HepG2 (cell line): Measurements from ENCODE around the gene TENT4B. TPM values are rescaled to one million over a fixed set of nuclear protein-coding genes. Genes with fewer than 3 reads are reported as not detected.

Experiments
- AKNA ChIP-seq: sonication (generic); formaldehyde crosslinking; IDR thresholded peaks from 2 replicates; pipeline ENCODE4 v1.4.0; 2020; ENCODE audit warnings: missing genetic modification reagents, borderline replicate concordance
- CENPX ChIP-seq: sonication (generic); formaldehyde crosslinking; IDR thresholded peaks from 2 replicates; pipeline ENCODE4 v1.9.0; 2021; ENCODE audit warnings: mild to moderate bottlenecking, missing genetic modification reagents, moderate library complexity
- CHD2 ChIP-seq: IDR thresholded peaks from 2 replicates; pipeline ENCODE4 v1.6.1; 2011; ENCODE audit warnings: low read depth, low read length, improper control_type of control experiment
- DMAP1 ChIP-seq: IDR thresholded peaks from 2 replicates; pipeline ENCODE4 v1.6.1; 2016
- FOXO4 ChIP-seq: sonication (generic); formaldehyde crosslinking; conservative IDR thresholded peaks from 2 replicates; pipeline ENCODE4 v1.8.1; 2023; ENCODE audit warnings: missing genetic modification reagents
- HDAC2 ChIP-seq: sonication (generic); formaldehyde crosslinking; IDR thresholded peaks from 2 replicates; pipeline ENCODE4 v1.4.0; 2020; ENCODE audit warnings: missing genetic modification reagents
- HNRNPL ChIP-seq: fragments of 200-400 bp; formaldehyde crosslinking; IDR thresholded peaks from 2 replicates; pipeline ENCODE4 v1.6.1; 2017; ENCODE audit warnings: mild to moderate bottlenecking, low read depth, low read length
- KDM4B ChIP-seq: sonication (generic); formaldehyde crosslinking; IDR thresholded peaks from 2 replicates; pipeline ENCODE4 v1.4.0; 2020; ENCODE audit warnings: missing genetic modification reagents
- MIER2 ChIP-seq: IDR thresholded peaks from 2 replicates; pipeline ENCODE4 v1.6.1; 2016; ENCODE audit warnings: missing biosample characterization, missing genetic modification reagents
- MLX ChIP-seq: IDR thresholded peaks from 2 replicates; pipeline ENCODE4 v1.6.1; 2016
- RFX1 ChIP-seq: fragments of 450-650 bp; IDR thresholded peaks from 2 replicates; pipeline ENCODE4 v1.6.1; 2017
- SP2 ChIP-seq: sonication (generic); formaldehyde crosslinking; IDR thresholded peaks from 2 replicates; pipeline ENCODE4 v1.5.1; 2020; ENCODE audit warnings: mild to moderate bottlenecking, missing genetic modification reagents
- TBL1XR1 ChIP-seq: fragments of 150-350 bp; IDR thresholded peaks from 2 replicates; pipeline ENCODE4 v1.6.1; 2014; ENCODE audit warnings: borderline replicate concordance, low read length; ENCODE audit not compliant: partially characterized antibody
- TGIF2 ChIP-seq: IDR thresholded peaks from 2 replicates; pipeline ENCODE4 v1.6.1; 2016; ENCODE audit warnings: control low read depth, missing compliant biosample characterization
- THAP11 ChIP-seq: IDR thresholded peaks from 2 replicates; pipeline ENCODE4 v1.6.1; 2016; ENCODE audit warnings: missing biosample characterization, missing genetic modification reagents
- ZBTB21 ChIP-seq: sonication (generic); formaldehyde crosslinking; IDR thresholded peaks from 2 replicates; pipeline ENCODE4 v1.4.0; 2020; ENCODE audit warnings: missing genetic modification reagents
- ZBTB7A ChIP-seq: sonication (generic); formaldehyde crosslinking; IDR thresholded peaks from 2 replicates; pipeline ENCODE4 v1.8.0; 2022; ENCODE audit warnings: mild to moderate bottlenecking, missing genetic modification reagents
- ZKSCAN5 ChIP-seq: sonication (generic); formaldehyde crosslinking; IDR thresholded peaks from 2 replicates; pipeline ENCODE4 v1.5.1; 2020; ENCODE audit warnings: mild to moderate bottlenecking, missing genetic modification reagents
- ZNF740 ChIP-seq: sonication (generic); formaldehyde crosslinking; IDR thresholded peaks from 2 replicates; pipeline ENCODE4 v1.4.0; 2020; ENCODE audit warnings: missing genetic modification reagents
- ZNF780A ChIP-seq: sonication (generic); formaldehyde crosslinking; IDR thresholded peaks from 2 replicates; pipeline ENCODE4 v1.8.0; 2022; ENCODE audit warnings: mild to moderate bottlenecking, missing genetic modification reagents, moderate library complexity
- ZNF782 ChIP-seq: sonication (generic); formaldehyde crosslinking; IDR thresholded peaks from 2 replicates; pipeline ENCODE4 v1.4.0; 2020; ENCODE audit warnings: missing genetic modification reagents, mild to moderate bottlenecking, borderline replicate concordance
- ZNF879 ChIP-seq: sonication (generic); formaldehyde crosslinking; IDR thresholded peaks from 2 replicates; pipeline ENCODE4 v1.8.1; 2023; ENCODE audit warnings: missing genetic modification reagents
- ZNF883 ChIP-seq: sonication (generic); formaldehyde crosslinking; IDR thresholded peaks from 2 replicates; pipeline ENCODE4 v1.5.1; 2020; ENCODE audit warnings: mild to moderate bottlenecking, missing genetic modification reagents; ENCODE audit errors: not compliant biosample characterization
- ZSCAN20 ChIP-seq: sonication (generic); formaldehyde crosslinking; IDR thresholded peaks from 2 replicates; pipeline ENCODE4 v1.4.0; 2020; ENCODE audit warnings: missing genetic modification reagents, mild to moderate bottlenecking, borderline replicate concordance
- ZZZ3 ChIP-seq: sonication (generic); formaldehyde crosslinking; IDR thresholded peaks from 2 replicates; pipeline ENCODE4 v1.4.0; 2020; ENCODE audit warnings: missing genetic modification reagents, mild to moderate bottlenecking, borderline replicate concordance
- polyA plus RNA-seq, 8 experiments: library from polyadenylated mRNA; depleted of rRNA in 3 of 8; stranded (reverse) in 7 of 8; unstranded in 1 of 8; fragments of >200 nt; fragmentation: Illumina TruSeq in 4 of 8; extraction: Trizol in 4 of 8; gene quantifications; 2 replicates each; pipeline versions ENCODE4 v1.2.1 to v1.2.3, GENCODE V29; 2011 to 2016; ENCODE audit warnings: low read depth in 4 of 8, missing spikeins in 1 of 8, mixed read lengths in 1 of 8; ENCODE audit not compliant: insufficient read depth in 1 of 8
- total RNA-seq, 5 experiments: library from RNA; depleted of rRNA; stranded (reverse); fragments of >200 nt; fragmentation: Illumina TruSeq; extraction: Trizol; gene quantifications; 2 replicates each; pipeline ENCODE4 v1.2.3, GENCODE V29; 2016; ENCODE audit warnings: low read depth in 1 of 5

Gene TENT4B
- total and polyA plus RNA-seq, 2 of the 13 experiments (the other 11 are each of a cell fraction or from before 2014, with no cell fraction given), result 15.0 to 32.8 TPM

GRCh38 chr16:50152351-50152806 lies 727 bp upstream of the TENT4B start (continued):
- TF ChIP-seq ZKSCAN5 (no peak), THAP11 (CRISPR knock-in tag) (no peak), MLX (CRISPR knock-in tag) (no peak), KDM4B (CRISPR knock-in tag) (no peak), HNRNPL (no peak), ZNF883 (no peak), ZNF782 (CRISPR knock-in tag) (no peak), RFX1 (no peak), ZZZ3 (CRISPR knock-in tag) (no peak), DMAP1 (no peak), HDAC2 (no peak), TGIF2 (CRISPR knock-in tag) (no peak), CHD2 (0 out of 2 replicates have a peak, but pooled peaks have one; percentile 41), AKNA (CRISPR knock-in tag) (0 out of 2 replicates have a peak, but pooled peaks have one; percentile 25), CENPX (CRISPR knock-in tag) (no peak), ZNF879 (CRISPR knock-in tag) (0 out of 2 replicates have a peak, but pooled peaks have one; percentile 28), ZBTB21 (CRISPR knock-in tag) (no peak), MIER2 (0 out of 2 replicates have a peak, but pooled peaks have one; percentile 6), FOXO4 (CRISPR knock-in tag) (0 out of 2 replicates have a peak, but pooled peaks have one; percentile 83), ZBTB7A (CRISPR knock-in tag) (no peak), TBL1XR1 (no peak), ZNF740 (CRISPR knock-in tag) (no peak), SP2 (CRISPR knock-in tag) (no peak), ZSCAN20 (CRISPR knock-in tag) (peak; percentile 81; the same call in 1 of the 2 replicates), ZNF780A (no peak)
